Naive thymus-derived CD8-positive, alpha-beta T cell (primary cell): ENCODE data around the gene A2ML1. TPM values are rescaled to one million over a fixed set of nuclear protein-coding genes. Genes with fewer than 3 reads are reported as not detected.

ENCODE experiments used
- ATAC-seq, 2 donors: fragments of 150-1000 bp; cut with Tn5 transposase in 1 of 2; sonication (Bioruptor Pico), chemical (Tn5 transposase) in 1 of 2; 1 replicate in 1 of 2; 2 replicates in 1 of 2; pipeline ENCODE4 v1.10.0; 2021; ENCODE audit warnings: mild to moderate bottlenecking in 2 of 2, moderate library complexity in 2 of 2
- POLR2A ChIA-PET: fragments of 350-600 bp; sonication (Branson Sonifier 250); formaldehyde crosslinking; loops from one replicate; lab custom pipeline; 2021; ENCODE audit warnings: antibody characterized with exemption; lab: Charles Lee
- DNase-seq, 10 donors: peaks; one replicate each; pipeline versions ENCODE4 v3.0.0 to v3.0.0-alpha.2; 2020 to 2022
- H3K27ac Mint-ChIP-seq, 10 donors: one replicate each; pipeline ENCODE4 v1.8.0; 2020 to 2022; ENCODE audit warnings: mild to moderate bottlenecking in 10 of 10, mixed read lengths in 10 of 10, moderate library complexity in 4 of 10, inconsistent platforms in 1 of 10
- H3K27me3 Mint-ChIP-seq, 5 donors: one replicate each; pipeline ENCODE4 v1.8.0; 2021 to 2022; ENCODE audit warnings: mixed read lengths in 5 of 5
- H3K36me3 Mint-ChIP-seq, 3 donors: one replicate each; pipeline ENCODE4 v1.8.0; 2020 to 2022; ENCODE audit warnings: mixed read lengths in 3 of 3, mild to moderate bottlenecking in 2 of 3, inconsistent platforms in 1 of 3
- H3K4me1 Mint-ChIP-seq, 4 donors: one replicate each; pipeline ENCODE4 v1.8.0; 2021 to 2022; ENCODE audit warnings: mixed read lengths in 4 of 4
- H3K4me3 Mint-ChIP-seq, 10 donors: one replicate each; pipeline ENCODE4 v1.8.0; 2020 to 2022; ENCODE audit warnings: mild to moderate bottlenecking in 10 of 10, mixed read lengths in 10 of 10, moderate library complexity in 6 of 10, inconsistent platforms in 1 of 10
- H3K9me3 Mint-ChIP-seq, 9 donors: one replicate each; pipeline ENCODE4 v1.8.0; 2020 to 2022; ENCODE audit warnings: mixed read lengths in 9 of 9, mild to moderate bottlenecking in 3 of 9, inconsistent platforms in 1 of 9, moderate library complexity in 1 of 9
- polyA plus RNA-seq, 3 donors: library from polyadenylated mRNA; unstranded; fragments of 300-500 nt; fragmentation: Illumina TruSeq; gene quantifications; one replicate each; pipeline ENCODE4 v1.2.3, GENCODE V29; 2021
- total RNA-seq, 8 experiments: library from RNA in 2 of 8; stranded (reverse) in 2 of 8; gene quantifications; one replicate each; pipeline ENCODE4 v1.2.3 and lab custom pipeline; 2021 to 2026

A2ML1 gene
- total and polyA plus RNA-seq, 5 experiments from 2014 or later = not detected

- POLR2A ChIA-PET = no interaction called here
- Mint-ChIP-seq H3K4me3 (no peak overlapping the region), H3K27ac (no peak overlapping the region), H3K36me3 (no peaks in the 10 kb centered on the region), H3K4me1 (no peaks in the 10 kb centered on the region), H3K9me3 (peaks cover 0 to 3% (median 0%) of the 10 kb centered on the region in 9 donors), H3K27me3 (peaks cover 0 to 5% (median 0%) of the 10 kb centered on the region in 5 donors)
- ATAC-seq (no peak), DNase-seq (no peak)
These were observed 830 bp upstream of the A2ML1 start for GRCh38 chr12:8821591-8821990.

- H3K27ac Mint-ChIP-seq = no peak overlapping the region
- no peaks in the 10 kb centered on the region for H3K4me1 Mint-ChIP-seq
- H3K4me3 Mint-ChIP-seq = no peak overlapping the region
- peaks cover 0 to 9% (median 0%) of the 10 kb centered on the region in 9 donors for H3K9me3 Mint-ChIP-seq
- POLR2A ChIA-PET = no interaction called here
- H3K36me3 Mint-ChIP-seq = peaks cover 0 to 4% (median 0%) of the 10 kb centered on the region in 3 donors
- peaks cover 0 to 9% (median 3%) of the 10 kb centered on the region in 5 donors for H3K27me3 Mint-ChIP-seq
- DNase-seq = peak in 1 of 10 donors; percentile 2
- no peak for ATAC-seq
These were observed 1.3 kb downstream of the A2ML1 start for GRCh38 chr12:8823565-8824300.

- Mint-ChIP-seq H3K9me3 (peaks cover 0 to 9% (median 0%) of the 10 kb centered on the region in 9 donors), H3K36me3 (peaks cover 0 to 4% (median 0%) of the 10 kb centered on the region in 3 donors), H3K4me3 (no peak overlapping the region), H3K27me3 (peaks cover 0 to 9% (median 9%) of the 10 kb centered on the region in 5 donors), H3K4me1 (no peaks in the 10 kb centered on the region), H3K27ac (no peak overlapping the region)
- ATAC-seq = no peak
- POLR2A ChIA-PET = no interaction called here
- no peak for DNase-seq
These were observed 5.3 kb downstream of the A2ML1 start for GRCh38 chr12:8827551-8828256.

- H3K4me1 Mint-ChIP-seq = no peaks in the 10 kb centered on the region
- H3K27me3 Mint-ChIP-seq = peaks cover 0 to 9% (median 9%) of the 10 kb centered on the region in 5 donors
- peaks cover 0 to 4% (median 0%) of the 10 kb centered on the region in 3 donors for H3K36me3 Mint-ChIP-seq
- no peak overlapping the region for H3K27ac Mint-ChIP-seq
- H3K4me3 Mint-ChIP-seq = no peak overlapping the region
- POLR2A ChIA-PET = no interaction called here
- DNase-seq (no peak), ATAC-seq (no peak)
- peaks cover 0 to 9% (median 0%) of the 10 kb centered on the region in 9 donors for H3K9me3 Mint-ChIP-seq
These were observed 6.1 kb downstream of the A2ML1 start for GRCh38 chr12:8828257-8829124.

GRCh38 chr12:8829125-8829518 is 6.7 kb downstream of the A2ML1 start:
- POLR2A ChIA-PET = no interaction called here
- peaks cover 0 to 9% (median 0%) of the 10 kb centered on the region in 9 donors for H3K9me3 Mint-ChIP-seq
- peaks cover 0 to 4% (median 0%) of the 10 kb centered on the region in 3 donors for H3K36me3 Mint-ChIP-seq
- ATAC-seq = no peak
- DNase-seq = no peak
- H3K4me3 Mint-ChIP-seq = no peak overlapping the region
- no peak overlapping the region for H3K27ac Mint-ChIP-seq
- H3K27me3 Mint-ChIP-seq = peaks cover 0 to 11% (median 9%) of the 10 kb centered on the region in 5 donors
- H3K4me1 Mint-ChIP-seq = no peaks in the 10 kb centered on the region

- H3K36me3 Mint-ChIP-seq = peaks cover 0 to 4% (median 0%) of the 10 kb centered on the region in 3 donors
- ATAC-seq = no peak
- H3K27me3 Mint-ChIP-seq = peaks cover 0 to 11% (median 9%) of the 10 kb centered on the region in 5 donors
- H3K4me3 Mint-ChIP-seq = no peak overlapping the region
- no peak for DNase-seq
- no peaks in the 10 kb centered on the region for H3K4me1 Mint-ChIP-seq
- H3K27ac Mint-ChIP-seq = no peak overlapping the region
- POLR2A ChIA-PET = no interaction called here
- H3K9me3 Mint-ChIP-seq = peaks cover 0 to 9% (median 0%) of the 10 kb centered on the region in 9 donors
These were observed 7.2 kb downstream of the A2ML1 start for GRCh38 chr12:8829621-8830020.

GRCh38 chr12:8831116-8831515 is 8.7 kb downstream of the A2ML1 start:
- POLR2A ChIA-PET = interaction anchor here (0.5 kb wide), 1 partner anchor 1029 kb away, joined by 3 read pairs; no protein-coding TSS in a partner anchor
- H3K27ac Mint-ChIP-seq = no peak overlapping the region
- H3K4me1 Mint-ChIP-seq = no peaks in the 10 kb centered on the region
- no peak for DNase-seq
- H3K9me3 Mint-ChIP-seq = peaks cover 0 to 9% (median 0%) of the 10 kb centered on the region in 9 donors
- H3K36me3 Mint-ChIP-seq = peaks cover 0 to 4% (median 0%) of the 10 kb centered on the region in 3 donors
- H3K4me3 Mint-ChIP-seq = no peak overlapping the region
- peaks cover 3 to 16% (median 9%) of the 10 kb centered on the region in 5 donors for H3K27me3 Mint-ChIP-seq
- no peak for ATAC-seq

GRCh38 chr12:8832500-8832899 is 10.1 kb downstream of the A2ML1 start:
- Mint-ChIP-seq H3K36me3 (peaks cover 0 to under 1% (median 0%) of the 10 kb centered on the region in 3 donors), H3K4me3 (no peak overlapping the region), H3K27ac (no peak overlapping the region), H3K9me3 (peaks cover 0 to 2% (median 0%) of the 10 kb centered on the region in 9 donors), H3K27me3 (peaks cover 4 to 23% (median 16%) of the 10 kb centered on the region in 5 donors), H3K4me1 (no peaks in the 10 kb centered on the region)
- DNase-seq = no peak
- POLR2A ChIA-PET = interaction anchor here (0.6 kb wide), 1 partner anchor 1379 kb away, joined by 3 read pairs; no protein-coding TSS in a partner anchor
- ATAC-seq = no peak

- Mint-ChIP-seq H3K27ac (no peak overlapping the region), H3K4me3 (no peak overlapping the region), H3K27me3 (peaks cover 6 to 25% (median 19%) of the 10 kb centered on the region in 5 donors), H3K4me1 (no peaks in the 10 kb centered on the region), H3K9me3 (no peaks in the 10 kb centered on the region), H3K36me3 (no peaks in the 10 kb centered on the region)
- DNase-seq (no peak), ATAC-seq (no peak)
- POLR2A ChIA-PET = no interaction called here
These were observed 11.8 kb downstream of the A2ML1 start for GRCh38 chr12:8834230-8834629.

GRCh38 chr12:8837291-8837690 is 14.9 kb downstream of the A2ML1 start:
- no peaks in the 10 kb centered on the region for H3K9me3 Mint-ChIP-seq
- no peak overlapping the region for H3K4me3 Mint-ChIP-seq
- no peak for DNase-seq
- no peak for ATAC-seq
- H3K4me1 Mint-ChIP-seq = peaks cover 0 to 2% (median under 1%) of the 10 kb centered on the region in 4 donors
- peaks cover 6 to 24% (median 19%) of the 10 kb centered on the region in 5 donors for H3K27me3 Mint-ChIP-seq
- POLR2A ChIA-PET = no interaction called here
- no peaks in the 10 kb centered on the region for H3K36me3 Mint-ChIP-seq
- peak overlapping the region in 1 of 10 donors; percentile 73 for H3K27ac Mint-ChIP-seq

GRCh38 chr12:8840321-8840720 is 17.9 kb downstream of the A2ML1 start:
- no peak for ATAC-seq
- POLR2A ChIA-PET = no interaction called here
- no peaks in the 10 kb centered on the region for H3K36me3 Mint-ChIP-seq
- peaks cover 0 to 2% (median under 1%) of the 10 kb centered on the region in 4 donors for H3K4me1 Mint-ChIP-seq
- DNase-seq = no peak
- peak overlapping the region in 1 of 10 donors; percentile 70 for H3K27ac Mint-ChIP-seq
- H3K4me3 Mint-ChIP-seq = no peak overlapping the region
- peaks cover 6 to 48% (median 13%) of the 10 kb centered on the region in 5 donors for H3K27me3 Mint-ChIP-seq
- H3K9me3 Mint-ChIP-seq = no peaks in the 10 kb centered on the region

- no peaks in the 10 kb centered on the region for H3K36me3 Mint-ChIP-seq
- ATAC-seq = no peak
- peaks cover 0 to 2% (median under 1%) of the 10 kb centered on the region in 4 donors for H3K4me1 Mint-ChIP-seq
- no peak overlapping the region for H3K4me3 Mint-ChIP-seq
- H3K27ac Mint-ChIP-seq = peak overlapping the region in 1 of 10 donors; percentile 70
- no peaks in the 10 kb centered on the region for H3K9me3 Mint-ChIP-seq
- no peak for DNase-seq
- peaks cover 4 to 48% (median 14%) of the 10 kb centered on the region in 5 donors for H3K27me3 Mint-ChIP-seq
- POLR2A ChIA-PET = no interaction called here
These were observed 18.7 kb downstream of the A2ML1 start for GRCh38 chr12:8840938-8841633.
